ENCODE results near the gene GJA1. TPM values are rescaled to one million over a fixed set of nuclear protein-coding genes. Genes with fewer than 3 reads are reported as not detected.

GJA1 gene
- polyA plus RNA-seq, 1 donor (not counting 4 experiments of a cell fraction or from before 2014, with no cell fraction given) = 164 TPM

- dilution Hi-C loops (cut with MboI; ENCODE audit: extremely low pct_ligation_motif_present, low sequenced_read_pairs) = no loop called here
- DNase-seq (ENCODE audit: low read depth, low spot score) (no peak), FAIRE-seq (no peak)
- no peak for TF ChIP-seq EZH2 (IDR thresholded peaks at IDR 0.05; ENCODE audit: low read length)
- no peak for TF ChIP-seq CTCF (optimal IDR thresholded peaks at IDR 0.05 in 1 of 3, IDR thresholded peaks at IDR 0.05 in 1 of 3, conservative IDR thresholded peaks at IDR 0.05 in 1 of 3; ENCODE audit: extremely low read depth in 1 of 3, insufficient read depth in 2 of 3, low read length in 3 of 3)
- Histone ChIP-seq H3K27me3 (ENCODE audit: control insufficient read depth, extremely low read depth, insufficient read depth, low read length) (no peaks in the 10 kb centered on the region), H3K36me3 (ENCODE audit: control insufficient read depth in 2 of 2, extremely low read depth in 1 of 2, insufficient read depth in 2 of 2, low read length in 2 of 2) (peaks cover 0 to 3% of the 10 kb centered on the region in 2 experiments), H3K4me3 (ENCODE audit: control insufficient read depth in 2 of 3, extremely low read depth in 1 of 3, insufficient read depth in 2 of 3, low read depth in 1 of 3, low read length in 3 of 3) (peak overlapping the region; percentile 63 to 98 (median 90)), H3K9ac (ENCODE audit: control insufficient read depth, extremely low read depth, insufficient read depth, low read length) (peak overlapping the region; percentile 84), H3K79me2 (ENCODE audit: control insufficient read depth, insufficient read depth, low read length) (peaks cover 49% of the 10 kb centered on the region), H2AFZ (ENCODE audit: control insufficient read depth, low read length) (peak overlapping the region; percentile 72), H3K27ac (ENCODE audit: control insufficient read depth, insufficient read depth, low read length) (peak overlapping the region; percentile 96), H4K20me1 (ENCODE audit: control insufficient read depth, extremely low read depth, insufficient read depth, low read length) (no peaks in the 10 kb centered on the region), H3K4me1 (ENCODE audit: control insufficient read depth, extremely low read depth, insufficient read depth, low read length) (peaks cover 31% of the 10 kb centered on the region), H3K4me2 (ENCODE audit: control insufficient read depth, extremely low read depth, insufficient read depth, low read depth, low read length) (peak overlapping the region; percentile 93), H3K9me1 (ENCODE audit: control insufficient read depth, extremely low read depth, insufficient read depth, low read length) (no peaks in the 10 kb centered on the region), H3K9me3 (ENCODE audit: control insufficient read depth, low read depth, low read length) (no peaks in the 10 kb centered on the region)
These were observed 1.8 kb downstream of the GJA1 start for GRCh38 chr6:121436960-121437850.

DNA sequence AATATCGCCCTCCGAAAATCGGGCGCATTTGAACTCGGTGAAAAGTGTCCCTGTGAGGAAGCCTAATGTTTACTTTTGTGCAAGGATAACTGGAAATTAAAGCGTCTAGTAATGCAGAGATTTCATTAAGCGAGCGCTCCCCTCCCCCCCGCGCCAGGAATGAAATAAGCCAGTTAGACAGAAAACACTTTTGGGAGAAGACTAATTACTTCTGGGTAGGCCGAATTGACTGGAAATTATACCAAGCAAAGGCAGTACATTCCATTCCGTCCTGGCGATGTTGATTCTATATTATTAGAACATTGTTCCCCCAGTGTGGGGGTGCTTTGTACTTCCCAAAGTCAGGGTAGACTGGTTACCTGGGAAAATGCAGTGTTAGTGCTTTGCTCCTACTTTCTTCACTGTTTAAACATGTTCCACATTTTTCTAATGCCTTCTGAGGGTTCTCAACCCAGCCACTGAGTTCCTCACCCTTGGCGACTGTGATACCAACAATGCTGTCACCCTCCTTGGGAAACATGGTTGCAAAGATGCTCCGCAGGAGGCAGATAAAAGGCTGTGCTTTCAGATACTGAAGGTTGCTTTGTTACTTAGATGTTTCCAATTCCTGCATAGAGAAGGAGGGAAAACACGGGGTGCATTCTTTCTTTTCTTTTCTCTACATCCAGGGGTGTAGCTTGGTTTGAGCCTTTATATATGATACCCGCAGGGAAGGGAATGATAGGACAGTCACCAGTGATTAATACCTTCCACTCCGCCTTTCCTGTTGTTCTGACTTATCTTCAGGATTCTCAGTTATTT is 2.6 kb downstream of the GJA1 start:
- peak; percentile 58 for DNase-seq (ENCODE audit: low read depth, low spot score)
- H3K79me2 ChIP-seq (ENCODE audit: control insufficient read depth, insufficient read depth, low read length) = peaks cover 58% of the 10 kb centered on the region
- peak; percentile 91 for FAIRE-seq
- H2AFZ ChIP-seq (ENCODE audit: control insufficient read depth, low read length) = peak overlapping the region; percentile 72
- H3K9me3 ChIP-seq (ENCODE audit: control insufficient read depth, low read depth, low read length) = no peaks in the 10 kb centered on the region
- TF ChIP-seq CTCF (optimal IDR thresholded peaks at IDR 0.05 in 1 of 3, IDR thresholded peaks at IDR 0.05 in 1 of 3, conservative IDR thresholded peaks at IDR 0.05 in 1 of 3; ENCODE audit: extremely low read depth in 1 of 3, insufficient read depth in 2 of 3, low read length in 3 of 3) = no peak
- TF ChIP-seq EZH2 (IDR thresholded peaks at IDR 0.05; ENCODE audit: low read length) = no peak
- H3K36me3 ChIP-seq (ENCODE audit: control insufficient read depth in 2 of 2, extremely low read depth in 1 of 2, insufficient read depth in 2 of 2, low read length in 2 of 2) = peaks cover 0 to 3% of the 10 kb centered on the region in 2 experiments
- no peaks in the 10 kb centered on the region for H3K9me1 ChIP-seq (ENCODE audit: control insufficient read depth, extremely low read depth, insufficient read depth, low read length)
- peak overlapping the region; percentile 93 for H3K4me2 ChIP-seq (ENCODE audit: control insufficient read depth, extremely low read depth, insufficient read depth, low read depth, low read length)
- dilution Hi-C loops (cut with MboI; ENCODE audit: extremely low pct_ligation_motif_present, low sequenced_read_pairs) = no loop called here
- H4K20me1 ChIP-seq (ENCODE audit: control insufficient read depth, extremely low read depth, insufficient read depth, low read length) = no peaks in the 10 kb centered on the region
- no peaks in the 10 kb centered on the region for H3K27me3 ChIP-seq (ENCODE audit: control insufficient read depth, extremely low read depth, insufficient read depth, low read length)
- H3K4me1 ChIP-seq (ENCODE audit: control insufficient read depth, extremely low read depth, insufficient read depth, low read length) = peaks cover 40% of the 10 kb centered on the region
- H3K9ac ChIP-seq (ENCODE audit: control insufficient read depth, extremely low read depth, insufficient read depth, low read length) = peak overlapping the region; percentile 84
- H3K27ac ChIP-seq (ENCODE audit: control insufficient read depth, insufficient read depth, low read length) = peak overlapping the region; percentile 96
- peak overlapping the region; percentile 63 to 98 (median 90) for H3K4me3 ChIP-seq (ENCODE audit: control insufficient read depth in 2 of 3, extremely low read depth in 1 of 3, insufficient read depth in 2 of 3, low read depth in 1 of 3, low read length in 3 of 3)

Data from keratinocyte (primary cell).